Mucosa of stomach (tissue), 1 donor: ENCODE measurements around the gene SUN5.

Experiments
- H3K27me3 ChIP-seq: one replicate; pipeline ENCODE4 v1.7.0; 2013; ENCODE audit warnings: mild to moderate bottlenecking, low read length; ENCODE audit not compliant: control insufficient read depth, insufficient read depth
- H3K36me3 ChIP-seq: one replicate; pipeline ENCODE4 v1.7.0; 2013; ENCODE audit warnings: low read length; ENCODE audit not compliant: control insufficient read depth, insufficient read depth
- H3K4me1 ChIP-seq: one replicate; pipeline ENCODE4 v1.7.0; 2013; ENCODE audit warnings: mild to moderate bottlenecking, low read length; ENCODE audit not compliant: control insufficient read depth, insufficient read depth
- H3K4me3 ChIP-seq: one replicate; pipeline ENCODE4 v1.7.0; 2013; ENCODE audit warnings: low read length
- H3K9ac ChIP-seq: one replicate; pipeline ENCODE4 v1.7.0; 2013; ENCODE audit warnings: mild to moderate bottlenecking, low read length, moderate library complexity
- H3K9me3 ChIP-seq: one replicate; pipeline ENCODE4 v1.7.0; 2013; ENCODE audit warnings: mild to moderate bottlenecking, low read length, moderate library complexity; ENCODE audit not compliant: control insufficient read depth
- donor health status: Pancreatic carcinoma.

Gene SUN5

DNA sequence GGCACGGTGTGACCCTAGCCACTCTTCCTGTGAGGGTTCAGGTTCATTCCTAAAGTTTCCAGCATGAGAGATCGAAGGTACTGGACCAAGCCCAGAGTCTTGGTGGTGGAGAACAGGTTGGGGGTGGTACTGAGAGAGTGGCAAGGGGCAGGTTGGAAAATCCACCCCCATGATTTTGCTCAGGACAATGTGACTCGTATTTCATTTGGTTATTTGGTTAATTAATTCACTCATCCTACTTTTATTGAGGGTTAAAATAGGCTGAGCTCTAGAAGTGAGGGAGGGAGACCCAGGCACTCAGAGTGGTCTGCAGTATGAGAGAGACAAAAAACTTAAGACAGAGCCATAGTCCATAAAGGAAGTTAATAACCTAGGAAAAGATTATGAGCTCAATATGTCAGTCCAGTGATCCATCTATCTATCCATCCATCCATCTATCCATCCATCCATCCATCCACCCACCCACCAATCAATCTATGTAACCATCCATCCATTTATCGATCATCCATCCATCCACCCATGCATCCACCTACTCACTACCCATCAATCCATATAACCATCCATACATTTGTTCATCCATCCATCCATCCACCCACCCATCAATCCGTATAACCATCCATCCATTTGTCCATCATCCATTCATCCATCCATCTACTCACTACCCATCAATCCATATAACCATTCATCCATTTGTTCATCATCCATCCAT, 20.5 kb upstream of the SUN5 start:
- Histone ChIP-seq H3K9me3 (no peaks in the 10 kb centered on the region), H3K36me3 (no peaks in the 10 kb centered on the region), H3K27me3 (peaks cover 6% of the 10 kb centered on the region), H3K4me1 (no peaks in the 10 kb centered on the region), H3K4me3 (no peak overlapping the region), H3K9ac (no peak overlapping the region)

DNA sequence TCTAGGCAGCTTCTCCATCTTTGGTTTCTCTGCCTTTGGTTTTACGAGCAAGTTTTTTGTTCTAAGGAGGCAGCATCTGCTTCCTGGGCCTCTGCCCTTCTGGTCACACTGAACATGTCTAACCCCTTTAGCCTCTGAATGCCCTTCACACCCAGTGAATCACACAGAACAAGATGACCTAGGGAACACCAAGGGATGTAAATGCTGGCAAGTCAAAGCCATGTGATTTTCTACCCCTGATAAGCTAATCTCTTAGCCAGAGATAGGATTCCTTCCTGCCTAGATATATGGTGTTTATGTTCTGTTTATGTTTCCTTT, 20.0 kb upstream of the SUN5 start:
- Histone ChIP-seq H3K9ac (no peak overlapping the region), H3K4me3 (no peak overlapping the region), H3K27me3 (peaks cover 6% of the 10 kb centered on the region), H3K36me3 (no peaks in the 10 kb centered on the region), H3K9me3 (no peaks in the 10 kb centered on the region), H3K4me1 (no peaks in the 10 kb centered on the region)

DNA sequence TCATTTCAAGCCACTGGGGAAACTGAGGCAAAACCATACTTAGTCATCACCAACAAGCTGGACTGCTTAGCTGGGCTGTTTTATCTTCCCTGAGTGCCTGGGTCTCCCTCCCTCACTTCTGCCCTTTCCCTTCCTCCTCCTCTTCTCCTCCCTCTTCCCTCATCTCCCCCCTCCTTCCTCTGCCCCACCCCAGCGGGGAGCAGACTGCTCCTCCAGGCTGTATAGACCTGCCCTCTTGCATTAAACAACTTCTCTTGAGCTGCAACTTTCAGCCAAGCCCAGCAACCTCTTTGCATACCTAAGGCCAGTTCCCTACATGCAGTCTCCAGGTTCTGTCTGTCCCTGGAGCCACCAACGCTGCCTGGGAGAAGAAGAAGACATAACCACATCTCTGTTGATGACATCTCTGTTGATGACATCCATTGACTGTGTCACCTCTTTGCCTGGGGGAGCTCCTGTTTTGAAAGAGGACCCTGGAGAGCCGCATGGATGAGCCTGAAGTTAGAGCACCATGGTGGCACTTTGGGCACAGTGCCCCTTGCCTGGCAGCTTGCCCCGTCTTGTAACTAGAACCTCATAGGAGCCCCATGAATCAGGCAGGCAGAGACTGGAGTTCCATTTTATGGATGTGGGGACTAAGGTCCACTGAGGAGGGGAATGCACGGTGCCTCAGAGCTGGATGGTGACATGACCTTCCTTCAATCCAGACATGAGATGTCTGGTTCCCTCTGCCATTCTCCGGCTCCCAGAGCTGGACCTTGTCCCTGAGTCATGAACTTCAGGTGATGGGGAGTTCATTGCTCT, 19.4 kb upstream of the SUN5 start:
- H3K4me3 ChIP-seq: no peak overlapping the region
- H3K9me3 ChIP-seq: no peaks in the 10 kb centered on the region
- peaks cover 6% of the 10 kb centered on the region for H3K27me3 ChIP-seq
- H3K4me1 ChIP-seq: no peaks in the 10 kb centered on the region
- no peaks in the 10 kb centered on the region for H3K36me3 ChIP-seq
- no peak overlapping the region for H3K9ac ChIP-seq

DNA sequence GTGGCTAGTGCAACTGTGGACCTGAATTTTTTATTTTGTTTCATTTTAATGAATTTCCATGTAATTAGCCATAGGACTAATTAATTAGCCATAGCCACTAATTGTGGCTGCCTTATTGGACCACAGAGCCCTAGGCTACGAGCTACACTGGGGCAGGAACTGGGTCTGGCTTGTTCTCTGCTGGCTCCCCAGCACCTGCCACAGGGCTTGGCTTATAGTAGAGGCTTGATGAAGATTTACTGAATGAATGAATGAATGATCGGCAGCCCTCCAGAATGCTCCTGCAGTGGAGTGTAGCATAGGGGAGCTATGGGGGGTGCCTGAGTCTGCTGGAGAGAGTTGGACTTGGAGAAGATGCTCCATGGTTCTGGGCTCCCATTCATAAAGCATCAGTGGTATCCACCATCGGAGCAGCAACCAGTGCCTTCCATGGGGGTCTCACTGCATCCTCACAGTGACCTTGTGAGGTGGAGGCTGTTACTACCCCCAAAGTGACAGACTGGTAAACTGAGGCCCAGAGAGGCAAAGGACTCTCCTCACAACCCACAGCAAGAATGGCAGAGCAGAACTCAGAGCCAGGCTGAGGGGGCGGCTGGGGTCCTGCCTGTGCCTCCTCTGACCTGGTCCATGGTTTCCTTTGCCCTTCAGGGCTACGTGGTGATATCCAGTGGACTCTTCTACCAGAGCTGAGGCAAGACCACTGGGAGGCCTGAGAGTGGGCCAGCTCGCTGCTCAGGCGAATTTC, 18.6 kb upstream of the SUN5 start:
- Histone ChIP-seq H3K4me3 (no peak overlapping the region), H3K9me3 (no peaks in the 10 kb centered on the region), H3K27me3 (peaks cover 6% of the 10 kb centered on the region), H3K36me3 (no peaks in the 10 kb centered on the region), H3K4me1 (no peaks in the 10 kb centered on the region), H3K9ac (no peak overlapping the region)

DNA sequence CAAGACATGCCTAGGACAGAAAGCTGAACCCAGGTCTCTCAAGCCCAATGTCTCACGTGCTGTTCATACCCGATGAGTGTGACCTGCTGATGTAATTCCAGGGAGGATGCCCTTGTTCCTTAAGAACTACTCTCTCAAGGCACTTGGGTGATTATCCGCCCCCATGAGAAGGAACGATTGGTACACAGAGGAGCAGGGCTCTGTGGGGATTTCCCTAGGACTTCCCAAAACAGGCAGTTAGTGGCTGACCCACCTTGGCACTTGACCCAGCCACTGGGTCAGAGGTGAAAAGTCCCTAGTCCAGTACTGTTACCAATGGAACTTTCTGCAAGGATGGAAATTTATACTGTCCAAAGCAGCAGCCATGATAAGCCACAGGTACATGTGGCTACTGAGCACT, 18.1 kb upstream of the SUN5 start:
- H3K4me3 ChIP-seq: no peak overlapping the region
- no peaks in the 10 kb centered on the region for H3K4me1 ChIP-seq
- H3K36me3 ChIP-seq: no peaks in the 10 kb centered on the region
- peaks cover 6% of the 10 kb centered on the region for H3K27me3 ChIP-seq
- H3K9ac ChIP-seq: no peak overlapping the region
- no peaks in the 10 kb centered on the region for H3K9me3 ChIP-seq

DNA sequence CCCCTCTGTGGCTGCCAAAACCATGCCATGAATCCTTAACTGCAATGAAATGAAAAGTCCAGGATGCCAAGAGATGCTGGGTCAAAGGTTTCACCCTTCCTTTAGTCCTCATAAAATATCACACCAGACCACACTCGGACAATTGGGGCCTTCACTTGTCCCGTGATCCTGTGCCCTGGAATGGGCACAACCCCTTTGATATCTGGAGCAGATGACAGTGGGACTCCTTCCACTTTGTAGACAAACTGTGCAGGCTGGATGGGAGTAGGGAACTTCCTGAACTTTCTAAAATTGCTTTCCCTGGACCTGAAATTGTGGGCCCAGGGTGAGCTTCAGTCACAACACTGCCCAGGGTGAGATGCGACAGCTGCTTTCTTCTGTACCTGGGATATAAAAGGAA, 17.6 kb upstream of the SUN5 start:
- H3K9ac ChIP-seq: no peak overlapping the region
- H3K36me3 ChIP-seq: no peaks in the 10 kb centered on the region
- no peaks in the 10 kb centered on the region for H3K9me3 ChIP-seq
- peaks cover 2% of the 10 kb centered on the region for H3K27me3 ChIP-seq
- no peak overlapping the region for H3K4me3 ChIP-seq
- H3K4me1 ChIP-seq: no peaks in the 10 kb centered on the region

DNA sequence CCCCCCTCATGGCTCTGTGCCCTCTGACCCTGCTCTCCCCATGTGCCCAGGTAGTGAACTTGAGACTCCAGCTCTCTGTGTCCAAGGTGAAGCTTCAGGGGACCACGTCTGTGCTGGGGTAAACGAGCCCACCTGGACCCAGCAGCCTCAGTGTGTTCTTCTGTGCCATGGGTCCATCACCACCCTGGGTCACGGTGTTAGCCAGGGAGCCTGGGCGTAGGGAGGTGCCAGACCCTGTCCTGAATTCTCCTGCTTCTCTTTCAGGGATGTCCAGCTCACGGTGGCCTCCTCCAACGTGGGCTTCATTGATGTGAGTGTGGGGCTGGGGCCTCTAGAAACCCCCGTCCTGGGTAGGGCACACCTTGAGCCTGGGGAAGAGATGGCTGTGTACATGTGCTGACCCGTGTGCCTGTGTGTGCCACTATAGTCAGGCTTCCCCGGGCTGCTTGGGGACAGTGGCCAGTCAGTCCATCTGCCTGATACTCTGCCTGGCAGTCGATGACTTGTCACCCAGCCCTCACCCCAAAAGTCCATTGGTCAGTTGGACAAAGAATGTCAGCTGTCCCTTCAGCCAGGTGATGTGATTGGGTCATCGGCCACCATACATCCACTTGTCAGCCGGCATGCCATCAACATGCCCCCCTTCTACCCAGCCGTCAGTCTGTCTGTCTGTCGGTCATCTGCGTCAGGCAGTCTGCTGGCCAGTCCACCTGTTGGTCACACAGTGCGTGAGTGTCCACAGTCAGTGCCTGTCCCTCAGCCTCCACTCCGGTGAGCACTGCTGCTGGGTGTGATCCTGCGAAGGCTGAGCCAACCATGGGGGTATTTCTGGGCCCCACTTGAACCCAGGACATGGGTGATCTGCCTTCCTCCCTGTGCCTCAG, 16.3 kb upstream of the SUN5 start:
- Histone ChIP-seq H3K9me3 (no peaks in the 10 kb centered on the region), H3K36me3 (no peaks in the 10 kb centered on the region), H3K4me3 (no peak overlapping the region), H3K27me3 (no peaks in the 10 kb centered on the region), H3K9ac (no peak overlapping the region), H3K4me1 (no peaks in the 10 kb centered on the region)

DNA sequence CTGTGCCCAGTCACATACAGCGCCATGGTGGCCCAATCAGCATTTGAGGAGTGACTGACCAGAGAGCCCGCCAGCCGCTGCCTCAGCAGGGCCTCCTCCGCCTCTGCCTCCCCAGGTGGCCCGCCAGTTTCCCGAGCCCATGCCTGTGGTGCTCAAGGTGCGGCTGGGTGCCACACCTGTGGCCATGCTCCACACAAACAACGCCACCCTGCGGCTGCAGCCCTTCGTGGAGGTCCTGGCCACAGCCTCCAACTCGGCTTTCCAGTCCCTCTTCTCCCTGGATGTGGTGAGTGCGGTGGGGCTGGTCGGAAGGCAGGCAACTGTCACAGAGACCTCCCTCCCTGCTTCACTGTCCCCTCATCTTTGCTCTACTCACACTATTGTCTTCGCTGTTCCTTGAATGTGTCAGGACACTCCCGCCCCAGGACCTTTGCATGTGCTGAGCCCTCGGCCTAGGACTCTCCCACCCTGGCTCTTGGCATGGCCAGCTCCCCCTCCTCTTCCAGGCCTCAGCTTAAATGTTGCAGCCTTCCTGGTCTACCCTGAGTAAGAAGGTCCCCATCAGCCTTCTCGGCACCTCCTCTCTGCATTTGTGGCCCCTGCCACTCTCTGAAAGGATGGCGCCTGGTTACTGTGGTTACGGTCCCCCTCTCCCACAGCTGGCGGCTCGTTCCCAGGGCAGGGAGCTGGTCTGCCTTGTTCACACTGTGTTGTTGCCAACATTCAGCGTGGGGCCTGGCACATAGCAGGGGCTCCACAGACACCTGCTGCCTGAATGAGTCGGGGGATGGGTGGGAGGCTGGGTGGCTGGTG, 15.4 kb upstream of the SUN5 start:
- H3K4me1 ChIP-seq: no peaks in the 10 kb centered on the region
- H3K36me3 ChIP-seq: no peaks in the 10 kb centered on the region
- no peaks in the 10 kb centered on the region for H3K27me3 ChIP-seq
- no peaks in the 10 kb centered on the region for H3K9me3 ChIP-seq
- H3K4me3 ChIP-seq: no peak overlapping the region
- no peak overlapping the region for H3K9ac ChIP-seq

DNA sequence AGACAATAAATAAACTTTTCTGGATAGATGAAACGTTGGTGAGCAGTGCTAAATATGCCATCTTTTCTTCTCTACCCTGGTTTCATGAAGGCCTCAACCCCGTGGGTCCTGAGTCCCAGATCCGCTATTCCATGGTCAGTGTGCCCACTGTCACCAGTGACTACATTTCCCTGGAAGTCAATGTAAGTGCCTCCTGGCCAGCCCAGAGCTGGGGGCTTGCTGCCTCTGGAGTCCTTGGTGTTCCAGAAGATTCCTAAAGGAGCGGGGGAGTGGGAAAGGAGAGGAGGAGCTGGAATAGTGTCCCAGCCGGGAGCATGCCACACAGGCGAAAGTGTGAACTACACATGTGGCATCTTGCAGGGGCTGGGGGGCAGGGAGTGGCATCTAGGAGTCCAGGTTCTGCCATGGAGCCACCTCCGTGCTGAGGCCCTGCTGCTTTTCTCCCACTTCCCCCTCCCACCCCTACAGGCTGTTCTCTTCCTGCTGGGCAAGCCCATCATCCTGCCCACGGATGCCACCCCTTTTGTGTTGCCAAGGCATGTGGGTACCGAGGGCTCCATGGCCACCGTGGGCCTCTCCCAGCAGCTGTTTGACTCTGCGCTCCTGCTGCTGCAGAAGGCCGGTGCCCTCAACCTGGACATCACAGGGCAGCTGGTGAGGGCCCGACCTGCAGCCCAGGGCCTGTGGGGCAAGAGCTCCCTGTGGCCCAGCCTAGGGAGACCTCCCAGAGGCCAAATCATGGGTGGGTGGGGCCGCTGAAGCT, 14.1 kb upstream of the SUN5 start:
- no peak overlapping the region for H3K4me3 ChIP-seq
- H3K36me3 ChIP-seq: no peaks in the 10 kb centered on the region
- H3K9ac ChIP-seq: no peak overlapping the region
- H3K9me3 ChIP-seq: no peaks in the 10 kb centered on the region
- H3K4me1 ChIP-seq: no peaks in the 10 kb centered on the region
- no peaks in the 10 kb centered on the region for H3K27me3 ChIP-seq

DNA sequence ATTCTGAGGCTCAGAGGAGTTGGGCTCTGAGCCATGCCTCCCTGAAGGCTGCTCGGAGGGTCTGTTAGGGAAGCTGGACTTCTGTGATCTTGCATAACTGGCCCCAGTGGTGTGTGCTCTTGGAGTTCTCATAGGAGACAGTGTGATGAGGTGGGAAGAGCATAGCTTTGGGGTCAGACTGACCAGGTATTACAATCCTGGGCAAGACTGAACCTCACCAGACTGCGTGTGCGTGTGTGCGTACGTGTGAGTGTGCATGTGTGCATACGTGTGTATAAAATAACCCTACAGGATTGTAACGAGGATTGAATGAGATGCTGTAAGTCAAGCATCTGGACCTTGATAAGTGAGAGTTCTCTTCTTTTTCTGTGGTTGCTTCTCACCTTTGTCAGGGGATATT, 13.3 kb upstream of the SUN5 start:
- H3K9me3 ChIP-seq: no peaks in the 10 kb centered on the region
- H3K27me3 ChIP-seq: no peaks in the 10 kb centered on the region
- H3K4me3 ChIP-seq: no peak overlapping the region
- H3K36me3 ChIP-seq: no peaks in the 10 kb centered on the region
- H3K9ac ChIP-seq: no peak overlapping the region
- H3K4me1 ChIP-seq: no peaks in the 10 kb centered on the region
